RWPE1 (cell line): ENCODE data around the gene S100A2.

ENCODE experiments used
- CTCF ChIA-PET: fragments of 350-600 bp; sonication (Branson Sonifier 250); formaldehyde crosslinking; extraction: SDS; loops from one replicate; lab custom pipeline; 2021; lab: Yijun Ruan, JAX
- POLR2A ChIA-PET: fragments of 400-600 bp; formaldehyde crosslinking; extraction: SDS; loops from one replicate; lab custom pipeline; 2020; ENCODE audit warnings: antibody characterized with exemption; ENCODE audit not compliant: low non-redundant PET; lab: Yijun Ruan, JAX
- DNase-seq: peaks from one replicate; pipeline ENCODE4 v3.0.0; 2012; ENCODE audit warnings: low spot score
- H3K27ac ChIP-seq: fragments of 450-650 bp; 2 replicates; pipeline ENCODE4 v1.5.1; 2017
- CTCF ChIP-seq: fragments of 450-650 bp; conservative IDR thresholded peaks from 2 replicates; pipeline ENCODE4 v1.5.1; 2017; ENCODE audit warnings: low read depth, mild to moderate bottlenecking

The S100A2 gene

GRCh38 chr1:153519242-153519641 is 46.4 kb downstream of the S100A2 start:
- DNase-seq: no peak
- POLR2A ChIA-PET: no interaction called here
- CTCF ChIA-PET: interaction anchor here (1.0 to 1.3 kb wide), 2 partner anchors 13 to 99 kb away, joined by 3 to 6 read pairs; no protein-coding TSS in a partner anchor
- no peak for TF ChIP-seq CTCF
- 0 out of 2 replicates have a peak overlapping the region, but pooled peaks have one; percentile 15 for H3K27ac ChIP-seq

- no peak for TF ChIP-seq CTCF
- ChIA-PET POLR2A (interaction anchor here (0.5 to 1.4 kb wide), 12 partner anchors 9 to 117 kb away, joined by 3 to 7 read pairs (median 3); partner anchors contain the start of gene S100A6), CTCF (interaction anchor here (0.9 to 1.4 kb wide), 4 partner anchors 17 to 53 kb away, joined by 4 to 9 read pairs (median 6); no protein-coding TSS in a partner anchor)
- peak overlapping the region; percentile 91 for H3K27ac ChIP-seq
- DNase-seq: peak; percentile 71
Observed at GRCh38 chr1:153515504-153516394, 49.9 kb downstream of the S100A2 start.

DNA sequence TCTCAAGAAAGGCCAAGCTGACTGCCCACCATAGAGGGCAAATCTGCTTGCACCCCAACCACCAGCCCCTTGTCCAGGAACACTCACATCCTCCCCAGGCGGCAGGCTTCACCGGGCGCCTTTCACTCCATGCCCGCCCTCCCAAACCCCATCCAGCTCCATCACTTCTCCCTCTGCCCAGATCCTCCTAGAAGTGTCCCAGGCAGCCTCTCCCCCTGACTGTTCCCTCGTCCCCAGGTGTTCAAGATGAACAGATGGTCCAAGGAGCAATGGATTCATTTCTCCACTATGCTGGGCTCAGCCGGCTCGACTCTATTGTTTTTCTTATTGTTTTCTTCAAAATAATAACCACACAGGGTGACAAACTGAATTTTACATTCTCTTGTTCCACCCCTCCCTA is 52.0 kb downstream of the S100A2 start:
- ChIA-PET CTCF (interaction anchor here (0.8 to 1.2 kb wide), 3 partner anchors 55 to 59 kb away, joined by 3 read pairs; no protein-coding TSS in a partner anchor), POLR2A (no interaction called here)
- no peak for TF ChIP-seq CTCF
- no peak for DNase-seq
- H3K27ac ChIP-seq: no peak overlapping the region

GRCh38 chr1:153513023-153513422 is 52.6 kb downstream of the S100A2 start:
- POLR2A ChIA-PET: no interaction called here
- H3K27ac ChIP-seq: peak overlapping the region; percentile 50
- CTCF ChIA-PET: interaction anchor here (0.6 kb wide), 1 partner anchor 19 kb away, joined by 4 read pairs; no protein-coding TSS in a partner anchor
- no peak for TF ChIP-seq CTCF
- no peak for DNase-seq
